ENCODE results near the gene MORF4L1.

Gene MORF4L1

GRCh38 chr15:78929536-78930264 is 57.0 kb downstream of the MORF4L1 start:
- TF ChIP-seq EZH2phosphoT487 (conservative IDR thresholded peaks at IDR 0.05; ENCODE audit: low read length) = no peak
- no peak for TF ChIP-seq CTCF (IDR thresholded peaks at IDR 0.05; ENCODE audit: insufficient read depth, low read length, poor library complexity, severe bottlenecking)
- no peaks in the 10 kb centered on the region for H3K9me3 ChIP-seq (ENCODE audit: insufficient read depth, low read length)
- no peak overlapping the region for H3K4me3 ChIP-seq (ENCODE audit: insufficient read depth, low read length, poor library complexity, severe bottlenecking)
- H3K4me2 ChIP-seq (ENCODE audit: low read depth, low read length, poor library complexity, severe bottlenecking) = no peak overlapping the region
- H4K20me1 ChIP-seq (ENCODE audit: low read depth, low read length) = no peaks in the 10 kb centered on the region
- no peaks in the 10 kb centered on the region for H3K27me3 ChIP-seq (ENCODE audit: low read length)
- no peaks in the 10 kb centered on the region for H3K36me3 ChIP-seq (ENCODE audit: low read length)
- no peak overlapping the region for H3K9ac ChIP-seq (ENCODE audit: low read length)
- H2AFZ ChIP-seq (ENCODE audit: low read depth, low read length, severe bottlenecking) = no peak overlapping the region
- no peaks in the 10 kb centered on the region for H3F3A ChIP-seq (ENCODE audit: insufficient read depth)
- no peaks in the 10 kb centered on the region for H3K9me2 ChIP-seq (replicated peaks; ENCODE audit: insufficient read depth, low read length)
- H3K79me2 ChIP-seq (ENCODE audit: insufficient read depth, low read length) = no peaks in the 10 kb centered on the region
- H3K27ac ChIP-seq (ENCODE audit: low read depth, low read length) = no peak overlapping the region

- no peak overlapping the region for H3K9ac ChIP-seq (ENCODE audit: low read length)
- H3K79me2 ChIP-seq (ENCODE audit: insufficient read depth, low read length) = no peaks in the 10 kb centered on the region
- no peak overlapping the region for H3K27ac ChIP-seq (ENCODE audit: low read depth, low read length)
- no peak overlapping the region for H2AFZ ChIP-seq (ENCODE audit: low read depth, low read length, severe bottlenecking)
- H3F3A ChIP-seq (ENCODE audit: insufficient read depth) = no peaks in the 10 kb centered on the region
- no peak overlapping the region for H3K4me3 ChIP-seq (ENCODE audit: insufficient read depth, low read length, poor library complexity, severe bottlenecking)
- TF ChIP-seq EZH2phosphoT487 (conservative IDR thresholded peaks at IDR 0.05; ENCODE audit: low read length) (no peak), CTCF (IDR thresholded peaks at IDR 0.05; ENCODE audit: insufficient read depth, low read length, poor library complexity, severe bottlenecking) (no peak)
- H3K9me2 ChIP-seq (replicated peaks; ENCODE audit: insufficient read depth, low read length) = no peaks in the 10 kb centered on the region
- H3K4me2 ChIP-seq (ENCODE audit: low read depth, low read length, poor library complexity, severe bottlenecking) = no peak overlapping the region
- no peaks in the 10 kb centered on the region for H3K9me3 ChIP-seq (ENCODE audit: insufficient read depth, low read length)
- no peaks in the 10 kb centered on the region for H3K27me3 ChIP-seq (ENCODE audit: low read length)
- H3K36me3 ChIP-seq (ENCODE audit: low read length) = no peaks in the 10 kb centered on the region
- no peaks in the 10 kb centered on the region for H4K20me1 ChIP-seq (ENCODE audit: low read depth, low read length)
Observed at GRCh38 chr15:78930577-78931388, 58.1 kb downstream of the MORF4L1 start.

- H3K9ac ChIP-seq (ENCODE audit: low read length) = no peak overlapping the region
- no peak for TF ChIP-seq EZH2phosphoT487 (conservative IDR thresholded peaks at IDR 0.05; ENCODE audit: low read length)
- TF ChIP-seq CTCF (IDR thresholded peaks at IDR 0.05; ENCODE audit: insufficient read depth, low read length, poor library complexity, severe bottlenecking) = no peak
- no peaks in the 10 kb centered on the region for H3F3A ChIP-seq (ENCODE audit: insufficient read depth)
- H3K4me2 ChIP-seq (ENCODE audit: low read depth, low read length, poor library complexity, severe bottlenecking) = no peak overlapping the region
- H3K27ac ChIP-seq (ENCODE audit: low read depth, low read length) = no peak overlapping the region
- no peaks in the 10 kb centered on the region for H4K20me1 ChIP-seq (ENCODE audit: low read depth, low read length)
- no peak overlapping the region for H3K4me3 ChIP-seq (ENCODE audit: insufficient read depth, low read length, poor library complexity, severe bottlenecking)
- H3K9me3 ChIP-seq (ENCODE audit: insufficient read depth, low read length) = no peaks in the 10 kb centered on the region
- no peaks in the 10 kb centered on the region for H3K36me3 ChIP-seq (ENCODE audit: low read length)
- no peaks in the 10 kb centered on the region for H3K27me3 ChIP-seq (ENCODE audit: low read length)
- H3K79me2 ChIP-seq (ENCODE audit: insufficient read depth, low read length) = no peaks in the 10 kb centered on the region
- no peaks in the 10 kb centered on the region for H3K9me2 ChIP-seq (replicated peaks; ENCODE audit: insufficient read depth, low read length)
- H2AFZ ChIP-seq (ENCODE audit: low read depth, low read length, severe bottlenecking) = no peak overlapping the region
Observed at GRCh38 chr15:78931439-78932257, 59.0 kb downstream of the MORF4L1 start.

All from SU-DHL-6 (cell line).